WERI-Rb-1 (cell line): ENCODE data around the gene LRP2BP.
"Not testable (repeated sequence)": the region's sequence is repeated elsewhere in the genome, so short reads cannot be mapped to it uniquely, and the experiment has no call there.

Experiments used
- DNase-seq: peaks from one replicate; pipeline ENCODE4 v3.0.0-alpha.2; 2020
- H3K27ac ChIP-seq: fragments of 250-450 bp; sonication (Bioruptor Pico); 2 replicates; pipeline ENCODE4 v1.5.1; 2020; ENCODE audit warnings: mild to moderate bottlenecking, moderate library complexity
- H3K27me3 ChIP-seq: fragments of 250-450 bp; sonication (Bioruptor Pico); 2 replicates; pipeline ENCODE4 v1.5.1; 2021; ENCODE audit warnings: mild to moderate bottlenecking, low read depth, moderate library complexity; ENCODE audit not compliant: insufficient read depth, severe bottlenecking
- H3K36me3 ChIP-seq: fragments of 250-450 bp; sonication (Bioruptor Pico); 2 replicates; pipeline ENCODE4 v1.5.1; 2020; ENCODE audit warnings: mild to moderate bottlenecking, moderate library complexity
- H3K4me3 ChIP-seq: 2 replicates; pipeline ENCODE4 v1.5.1; 2011; ENCODE audit warnings: low read depth, mild to moderate bottlenecking, control low read depth, low read length
- H3K9me3 ChIP-seq: fragments of 250-450 bp; sonication (Bioruptor Pico); 2 replicates; pipeline ENCODE4 v1.5.1; 2021; ENCODE audit warnings: mild to moderate bottlenecking, moderate library complexity; ENCODE audit not compliant: severe bottlenecking
- CTCF ChIP-seq: IDR thresholded peaks from 2 replicates; pipeline ENCODE4 v1.5.1; 2011; ENCODE audit warnings: low read depth, mild to moderate bottlenecking, control low read depth, inconsistent platforms, low read length

The LRP2BP gene

GRCh38 chr4:185363251-185363650 is 32.5 kb downstream of the LRP2BP start:
- H3K4me3 ChIP-seq, result no peak overlapping the region
- no peak overlapping the region for H3K27ac ChIP-seq
- no peaks in the 10 kb centered on the region for H3K36me3 ChIP-seq
- DNase-seq, result no peak
- TF ChIP-seq CTCF, result no peak
- no peaks in the 10 kb centered on the region for H3K9me3 ChIP-seq
- no peaks in the 10 kb centered on the region for H3K27me3 ChIP-seq

- not testable (repeated sequence) for H3K36me3 ChIP-seq, H3K27ac ChIP-seq, DNase-seq, H3K4me3 ChIP-seq, H3K9me3 ChIP-seq, H3K27me3 ChIP-seq
These were observed 33.2 kb downstream of the LRP2BP start for GRCh38 chr4:185362570-185362969.

- H3K9me3 ChIP-seq, result no peaks in the 10 kb centered on the region
- DNase-seq, result no peak
- H3K4me3 ChIP-seq, result no peak overlapping the region
- H3K36me3 ChIP-seq, result no peaks in the 10 kb centered on the region
- H3K27me3 ChIP-seq, result no peaks in the 10 kb centered on the region
- no peak for TF ChIP-seq CTCF
- H3K27ac ChIP-seq, result no peak overlapping the region
These were observed 33.9 kb downstream of the LRP2BP start for GRCh38 chr4:185361872-185362271.

- DNase-seq, result no peak
- H3K27me3 ChIP-seq, result no peaks in the 10 kb centered on the region
- H3K36me3 ChIP-seq, result no peaks in the 10 kb centered on the region
- H3K27ac ChIP-seq, result no peak overlapping the region
- no peak for TF ChIP-seq CTCF
- no peaks in the 10 kb centered on the region for H3K9me3 ChIP-seq
- H3K4me3 ChIP-seq, result no peak overlapping the region
These were observed 35.8 kb downstream of the LRP2BP start for GRCh38 chr4:185359767-185360446.

- Histone ChIP-seq H3K9me3 (no peaks in the 10 kb centered on the region), H3K27me3 (no peaks in the 10 kb centered on the region), H3K36me3 (no peaks in the 10 kb centered on the region), H3K4me3 (no peak overlapping the region), H3K27ac (no peak overlapping the region)
- DNase-seq, result no peak
- TF ChIP-seq CTCF, result no peak
These were observed 36.8 kb downstream of the LRP2BP start for GRCh38 chr4:185358959-185359358.

- DNase-seq, result no peak
- H3K27ac ChIP-seq, result no peak overlapping the region
- TF ChIP-seq CTCF, result no peak
These were observed 37.2 kb downstream of the LRP2BP start for GRCh38 chr4:185358514-185358913.

More at GRCh38 chr4:185358514-185358913, 37.2 kb downstream of the LRP2BP start:
- H3K36me3 ChIP-seq, result no peaks in the 10 kb centered on the region
- H3K27me3 ChIP-seq, result no peaks in the 10 kb centered on the region
- H3K9me3 ChIP-seq, result no peaks in the 10 kb centered on the region
- H3K4me3 ChIP-seq, result no peak overlapping the region
